Liver (tissue), 9 donors: ENCODE results near the gene LIPC. TPM values are rescaled to one million over a fixed set of nuclear protein-coding genes. Genes with fewer than 3 reads are reported as not detected.
A peak's percentile ranks its signal among the peaks of the same experiment; 100 is the strongest.

Source experiments
- DNase-seq: peaks from one replicate; pipeline ENCODE4 v3.0.0-alpha.2; 2017; ENCODE audit warnings: low spot score
- H3K27ac ChIP-seq, 2 donors: one replicate each; pipeline ENCODE4 v1.7.0; 2013; ENCODE audit warnings: inconsistent platforms in 2 of 2, low read length in 2 of 2, control low read depth in 1 of 2, low read depth in 1 of 2, mild to moderate bottlenecking in 1 of 2
- H3K27me3 ChIP-seq, 4 donors: one replicate each; pipeline versions ENCODE4 v1.6.1 to v1.7.0; 2013; ENCODE audit warnings: low read length in 3 of 4, inconsistent platforms in 1 of 4, mild to moderate bottlenecking in 1 of 4, moderate library complexity in 1 of 4; ENCODE audit not compliant: control insufficient read depth in 4 of 4, insufficient read depth in 4 of 4
- H3K36me3 ChIP-seq, 4 donors: one replicate each; pipeline versions ENCODE4 v1.6.1 to v1.7.0; 2013; ENCODE audit warnings: low read length in 3 of 4, mild to moderate bottlenecking in 3 of 4, low read depth in 1 of 4, moderate library complexity in 1 of 4; ENCODE audit not compliant: control insufficient read depth in 4 of 4, insufficient read depth in 3 of 4
- H3K4me1 ChIP-seq, 4 donors: one replicate each; pipeline versions ENCODE4 v1.6.1 to v1.7.0; 2013; ENCODE audit warnings: low read length in 3 of 4, mild to moderate bottlenecking in 3 of 4, moderate library complexity in 1 of 4; ENCODE audit not compliant: control insufficient read depth in 4 of 4, insufficient read depth in 4 of 4
- H3K4me3 ChIP-seq, 3 donors: one replicate each; pipeline versions ENCODE4 v1.6.1 to v1.7.0; 2013; ENCODE audit warnings: low read length in 3 of 3, control low read depth in 1 of 3, low read depth in 1 of 3, mild to moderate bottlenecking in 1 of 3
- H3K9ac ChIP-seq, 2 donors: one replicate each; pipeline ENCODE4 v1.7.0; 2013; ENCODE audit warnings: low read length in 2 of 2, mild to moderate bottlenecking in 2 of 2, moderate library complexity in 2 of 2, control low read depth in 1 of 2, low read depth in 1 of 2
- H3K9me3 ChIP-seq, 4 donors: one replicate each; pipeline versions ENCODE4 v1.6.1 to v1.7.0; 2013; ENCODE audit warnings: low read length in 3 of 4; ENCODE audit not compliant: control insufficient read depth in 4 of 4
- ATF3 ChIP-seq: IDR thresholded peaks from 2 replicates; pipeline ENCODE4 v1.6.1; 2016; ENCODE audit warnings: antibody characterized with exemption
- CTCF ChIP-seq: fragments of 150-350 bp; IDR thresholded peaks from 2 replicates; pipeline ENCODE4 v1.5.1; 2017; ENCODE audit warnings: improper control_type of control experiment, low read depth, low read length; ENCODE audit not compliant: missing input control
- EGR1 ChIP-seq, 2 donors: IDR thresholded peaks; 2 replicates each; pipeline ENCODE4 v1.6.1; 2016 to 2018; ENCODE audit warnings: antibody characterized with exemption in 2 of 2, low read depth in 2 of 2
- FOXA2 ChIP-seq: IDR thresholded peaks from 2 replicates; pipeline ENCODE4 v1.6.1; 2016; ENCODE audit warnings: antibody characterized with exemption
- GABPA ChIP-seq, 2 donors: IDR thresholded peaks in 1 of 2; conservative IDR thresholded peaks in 1 of 2; 2 replicates each; pipeline ENCODE4 v1.6.1; 2016; ENCODE audit warnings: antibody characterized with exemption in 2 of 2, mild to moderate bottlenecking in 1 of 2, moderate library complexity in 1 of 2
- HNF4A ChIP-seq, 2 donors: conservative IDR thresholded peaks; 2 replicates each; pipeline ENCODE4 v1.6.1; 2016; ENCODE audit warnings: antibody characterized with exemption in 2 of 2, mild to moderate bottlenecking in 2 of 2
- HNF4G ChIP-seq: IDR thresholded peaks from 2 replicates; pipeline ENCODE4 v1.6.1; 2016; ENCODE audit warnings: antibody characterized with exemption
- JUND ChIP-seq, 2 donors: IDR thresholded peaks; 2 replicates each; pipeline ENCODE4 v1.6.1; 2016; ENCODE audit warnings: antibody characterized with exemption in 2 of 2
- NR2F2 ChIP-seq: IDR thresholded peaks from 2 replicates; pipeline ENCODE4 v1.6.1; 2016; ENCODE audit warnings: antibody characterized with exemption
- RAD21 ChIP-seq, 2 donors: IDR thresholded peaks; 2 replicates each; pipeline ENCODE4 v1.6.1; 2016; ENCODE audit warnings: antibody characterized with exemption in 2 of 2, mild to moderate bottlenecking in 2 of 2
- REST ChIP-seq: IDR thresholded peaks from 2 replicates; pipeline ENCODE4 v1.6.1; 2016; ENCODE audit warnings: antibody characterized with exemption, mild to moderate bottlenecking
- RXRA ChIP-seq, 2 donors: IDR thresholded peaks; 2 replicates each; pipeline ENCODE4 v1.6.1; 2017 to 2018; ENCODE audit warnings: antibody characterized with exemption in 2 of 2, mild to moderate bottlenecking in 1 of 2
- SP1 ChIP-seq: IDR thresholded peaks from 2 replicates; pipeline ENCODE4 v1.6.1; 2018; ENCODE audit warnings: antibody characterized with exemption, mild to moderate bottlenecking
- TAF1 ChIP-seq: conservative IDR thresholded peaks from 2 replicates; pipeline ENCODE4 v1.6.1; 2016; ENCODE audit warnings: antibody characterized with exemption, mild to moderate bottlenecking
- YY1 ChIP-seq: IDR thresholded peaks from 2 replicates; pipeline ENCODE4 v1.6.1; 2016; ENCODE audit warnings: antibody characterized with exemption, mild to moderate bottlenecking
- ZBTB33 ChIP-seq: IDR thresholded peaks from 2 replicates; pipeline ENCODE4 v1.6.1; 2016; ENCODE audit warnings: antibody characterized with exemption
- WGBS: extraction: QIAGEN DNeasy Blood & Tissue Kit; methylation state at CpG from one replicate; pipeline ENCODE4 v1.1.7; 2013; 5-methylcytosine and 5-hydroxymethylcytosine counted together
- polyA plus RNA-seq, 2 donors: library from polyadenylated mRNA; stranded (reverse) in 1 of 2; unstranded in 1 of 2; fragments of 200-250 nt in 1 of 2; fragments of >200 nt in 1 of 2; fragmentation: Nextera tagmentation in 1 of 2; extraction: Ambion mirVana in 1 of 2; gene quantifications; one replicate each; pipeline versions ENCODE4 v1.2.1 to v1.2.3, GENCODE V29; 2013 to 2015
- total RNA-seq, 2 donors: library from RNA; depleted of rRNA; stranded (reverse); fragments of >200 nt; gene quantifications; one replicate each; pipeline ENCODE4 v1.2.3, GENCODE V29; 2014
- donor health status: healthy.
- donor health status: healthy.
- donor health status: healthy.
- donor health status: healthy.
- donor health status: healthy.

Gene LIPC
- total and polyA plus RNA-seq, 4 donors, result 60.1 to 268 (median 131) TPM

- H3K9ac ChIP-seq, result no peak overlapping the region
These were observed 5.8 kb downstream of the LIPC start for GRCh38 chr15:58437531-58438105.

GRCh38 chr15:58438111-58438510, 6.3 kb downstream of the LIPC start:
- Histone ChIP-seq H3K27ac (peak overlapping the region; percentile 93 to 96), H3K27me3 (no peaks in the 10 kb centered on the region), H3K4me1 (peaks cover 19 to 68% (median 52%) of the 10 kb centered on the region in 4 donors), H3K9me3 (no peaks in the 10 kb centered on the region), H3K36me3 (no peaks in the 10 kb centered on the region), H3K4me3 (no peak overlapping the region), H3K9ac (peak overlapping the region in 1 of 2 donors; percentile 1)
- WGBS, result 66% methylated on average over 9 of the region's 9 CpGs
- no peak for TF ChIP-seq FOXA2
- TF ChIP-seq SP1, result peak; percentile 11
- no peak for TF ChIP-seq ZBTB33
- no peak for TF ChIP-seq GABPA (IDR thresholded peaks at IDR 0.05 in 1 of 2, conservative IDR thresholded peaks at IDR 0.05 in 1 of 2)
- no peak for TF ChIP-seq CTCF
- no peak for TF ChIP-seq NR2F2
- TF ChIP-seq RAD21 (IDR thresholded peaks at IDR 0.05), result peak in 1 of 2 donors; percentile 7
- TF ChIP-seq JUND (IDR thresholded peaks at IDR 0.05), result no peak
- TF ChIP-seq HNF4G, result no peak
- no peak for TF ChIP-seq ATF3
- TF ChIP-seq REST, result no peak
- peak in 1 of 2 donors; percentile 58 for TF ChIP-seq RXRA (IDR thresholded peaks at IDR 0.05)
- TF ChIP-seq EGR1 (IDR thresholded peaks at IDR 0.05; ENCODE audit: low read depth in 2 of 2), result no peak
- TF ChIP-seq TAF1, result no peak
- peak; percentile 8 to 22 for TF ChIP-seq HNF4A (conservative IDR thresholded peaks at IDR 0.05)
- peak; percentile 26 for DNase-seq

More at GRCh38 chr15:58437531-58438105, 5.8 kb downstream of the LIPC start:
- no peak for TF ChIP-seq TAF1
- no peak for TF ChIP-seq CTCF
- TF ChIP-seq YY1, result no peak
- H3K27me3 ChIP-seq, result no peaks in the 10 kb centered on the region
- no peaks in the 10 kb centered on the region for H3K36me3 ChIP-seq
- H3K4me1 ChIP-seq, result peaks cover 16 to 65% (median 48%) of the 10 kb centered on the region in 4 donors
- DNase-seq, result peak; percentile 19
- peak overlapping the region; percentile 93 to 96 for H3K27ac ChIP-seq
- no peak overlapping the region for H3K4me3 ChIP-seq
- H3K9me3 ChIP-seq, result no peaks in the 10 kb centered on the region
- 92% methylated on average over 9 of the region's 9 CpGs for WGBS
